HCT116 (cell line): ENCODE data around the gene ARHGAP23. TPM values are rescaled to one million over a fixed set of nuclear protein-coding genes. Genes with fewer than 3 reads are reported as not detected.

Source experiments
- ATAC-seq: fragments of 200-7000 bp; cut with Tn5 transposase; 2 replicates; pipeline ENCODE4 v1.9.1; 2020; ENCODE audit warnings: mild to moderate bottlenecking, moderate library complexity
- BruUV-seq: library from RNA; stranded (reverse); fragments of 400-500 nt; replicated peaks from 2 replicates; lab custom pipeline; 2021; lab: Mats Ljungman, UMichigan
- CTCF ChIA-PET: fragments of 300-600 bp; sonication (Branson Sonifier 250); formaldehyde crosslinking; loops from one replicate; lab custom pipeline; 2021; ENCODE audit warnings: antibody characterized with exemption; lab: Charles Lee
- POLR2A ChIA-PET: fragments of 300-600, 350-600 bp; sonication (Branson Sonifier 250); formaldehyde crosslinking; loops from one replicate; lab custom pipeline; 2021; ENCODE audit warnings: antibody characterized with exemption; lab: Charles Lee
- RAD21 ChIA-PET, 2 experiments: fragments of 300-600 bp; sonication (Branson Sonifier 250); formaldehyde crosslinking; loops; one replicate each; lab custom pipeline; 2023; ENCODE audit warnings: low total read pairs in 2 of 2; ENCODE audit not compliant: uncharacterized antibody in 2 of 2, unreplicated experiment in 2 of 2, low non-redundant PET in 1 of 2; lab: Charles Lee
- DNase-seq: peaks from one replicate; pipeline ENCODE4 v3.0.0-alpha.2; 2010; ENCODE audit warnings: low read depth, low spot score
- H2AFZ ChIP-seq: fragments of 200-600 bp; shearing (Covaris generic), sonication (generic); 2 replicates; pipeline ENCODE4 v1.6.1; 2017; ENCODE audit warnings: low read depth, mixed run types, mixed read lengths, antibody characterized with exemption, low read length; ENCODE audit not compliant: poor library complexity, severe bottlenecking
- H3K27ac ChIP-seq: 2 replicates; pipeline ENCODE4 v1.5.1; 2012; ENCODE audit warnings: low read depth, low read length
- H3K27me3 ChIP-seq: fragments of 200-600 bp; sonication (generic); 2 replicates; pipeline ENCODE4 v1.6.1; 2016; ENCODE audit warnings: mixed run types, low read length, mixed read lengths; ENCODE audit not compliant: insufficient read depth
- H3K36me3 ChIP-seq, 2 experiments: fragments of 200-500 bp in 1 of 2; fragments of 200-600 bp in 1 of 2; sonication (Bioruptor generic) in 1 of 2; sonication (generic) in 1 of 2; 2 replicates each; pipeline versions ENCODE4 v1.5.1 to v1.6.1; 2014 to 2016; ENCODE audit warnings: low read length in 2 of 2, inconsistent platforms in 1 of 2, mixed read lengths in 1 of 2, mixed run types in 1 of 2; ENCODE audit not compliant: insufficient read depth in 2 of 2, control insufficient read depth in 1 of 2
- H3K4me1 ChIP-seq, 2 experiments: fragments of 200-600 bp in 1 of 2; sonication (generic) in 1 of 2; 2 replicates each; pipeline versions ENCODE4 v1.5.1 to v1.6.1; 2012 to 2017; ENCODE audit warnings: low read length in 2 of 2, inconsistent platforms in 1 of 2, mild to moderate bottlenecking in 1 of 2, mixed read lengths in 1 of 2, mixed run types in 1 of 2, moderate library complexity in 1 of 2; ENCODE audit not compliant: insufficient read depth in 2 of 2, control insufficient read depth in 1 of 2
- H3K4me2 ChIP-seq: fragments of 200-600 bp; sonication (generic); 2 replicates; pipeline ENCODE4 v1.6.1; 2017; ENCODE audit warnings: mixed run types, low read length, mixed read lengths
- H3K4me3 ChIP-seq, 2 experiments: fragments of 200-600 bp in 1 of 2; sonication (generic) in 1 of 2; replicated peaks in 1 of 2; 2 replicates each; pipeline ENCODE4 v1.5.1; 2011 to 2016; ENCODE audit warnings: low read length in 2 of 2, control low read depth in 1 of 2, low read depth in 1 of 2, mild to moderate bottlenecking in 1 of 2, mixed read lengths in 1 of 2, mixed run types in 1 of 2
- H3K79me2 ChIP-seq: fragments of 200-600 bp; sonication (generic); 2 replicates; pipeline ENCODE4 v1.6.1; 2017; ENCODE audit warnings: mild to moderate bottlenecking, mixed run types, low read length, moderate library complexity, mixed read lengths; ENCODE audit not compliant: insufficient read depth
- H3K9ac ChIP-seq: fragments of 200-600 bp; sonication (generic); 2 replicates; pipeline ENCODE4 v1.6.1; 2016; ENCODE audit warnings: low read length, mixed read lengths
- H3K9me2 ChIP-seq: fragments of 200-600 bp; sonication (generic), shearing (Covaris generic); 2 replicates; pipeline ENCODE4 v1.6.1; 2017; ENCODE audit warnings: mixed run types, mild to moderate bottlenecking, moderate library complexity; ENCODE audit not compliant: insufficient read depth
- H3K9me3 ChIP-seq, 2 experiments: fragments of 200-500 bp in 1 of 2; fragments of 200-600 bp in 1 of 2; sonication (Bioruptor generic) in 1 of 2; sonication (generic) in 1 of 2; 2 replicates each; pipeline ENCODE4 v1.6.1; 2014 to 2017; ENCODE audit warnings: low read length in 2 of 2, mixed read lengths in 2 of 2, inconsistent platforms in 1 of 2, low read depth in 1 of 2, mild to moderate bottlenecking in 1 of 2, mixed run types in 1 of 2, moderate library complexity in 1 of 2; ENCODE audit not compliant: control insufficient read depth in 1 of 2, insufficient read depth in 1 of 2
- H4K20me1 ChIP-seq: fragments of 200-600 bp; sonication (generic), shearing (Covaris generic); 2 replicates; pipeline ENCODE4 v1.6.1; 2017; ENCODE audit warnings: mixed run types, mild to moderate bottlenecking, moderate library complexity; ENCODE audit not compliant: insufficient read depth
- ATF3 ChIP-seq: IDR thresholded peaks from 2 replicates; pipeline ENCODE4 v1.6.1; 2012
- CBX3 ChIP-seq: IDR thresholded peaks from 2 replicates; pipeline ENCODE4 v1.6.1; 2012; ENCODE audit warnings: low read depth
- CEBPB ChIP-seq: IDR thresholded peaks from 2 replicates; pipeline ENCODE4 v1.6.1; 2012; ENCODE audit warnings: low read depth
- ELF1 ChIP-seq: IDR thresholded peaks from 2 replicates; pipeline ENCODE4 v1.6.1; 2012; ENCODE audit warnings: low read depth, borderline replicate concordance
- EZH2 ChIP-seq: fragments of 200-600 bp; sonication (generic); IDR thresholded peaks from 2 replicates; pipeline ENCODE4 v1.6.1; 2017; ENCODE audit warnings: antibody characterized with exemption, mixed run types
- EZH2phosphoT487 ChIP-seq: fragments of 200-600 bp; IDR thresholded peaks from 2 replicates; pipeline ENCODE4 v1.6.1; 2018; ENCODE audit warnings: antibody characterized with exemption, borderline replicate concordance
- FOSL1 ChIP-seq: IDR thresholded peaks from 2 replicates; pipeline ENCODE4 v1.6.1; 2012; ENCODE audit warnings: low read depth
- JUND ChIP-seq: IDR thresholded peaks from 2 replicates; pipeline ENCODE4 v1.6.1; 2012
- POLR2A ChIP-seq: IDR thresholded peaks from 2 replicates; pipeline ENCODE4 v1.7.0; 2011; ENCODE audit warnings: borderline replicate concordance; ENCODE audit not compliant: insufficient read depth, insufficient read length; ENCODE audit errors: extremely low read depth
- POLR2AphosphoS5 ChIP-seq: IDR thresholded peaks from 2 replicates; pipeline ENCODE4 v1.6.1; 2011; ENCODE audit warnings: mild to moderate bottlenecking, low read depth, low read length, moderate library complexity
- RAD21 ChIP-seq: IDR thresholded peaks from 2 replicates; pipeline ENCODE4 v1.6.1; 2012; ENCODE audit warnings: low read depth, mild to moderate bottlenecking
- REST ChIP-seq: IDR thresholded peaks from 2 replicates; pipeline ENCODE4 v1.6.1; 2012; ENCODE audit warnings: low read depth
- SIN3A ChIP-seq: IDR thresholded peaks from 2 replicates; pipeline ENCODE4 v1.6.1; 2012; ENCODE audit warnings: low read depth
- SP1 ChIP-seq: IDR thresholded peaks from 2 replicates; pipeline ENCODE4 v1.6.1; 2012; ENCODE audit warnings: low read depth
- SRF ChIP-seq: IDR thresholded peaks from 2 replicates; pipeline ENCODE4 v1.6.1; 2012; ENCODE audit warnings: low read depth
- TCF7L2 ChIP-seq: IDR thresholded peaks from 2 replicates; pipeline ENCODE4 v1.7.0; 2011; ENCODE audit warnings: borderline replicate concordance, inconsistent platforms; ENCODE audit not compliant: insufficient read depth, insufficient read length; ENCODE audit errors: extremely low read depth
- YY1 ChIP-seq: IDR thresholded peaks from 2 replicates; pipeline ENCODE4 v1.6.1; 2011; ENCODE audit warnings: low read length, low read depth, moderate library complexity, mild to moderate bottlenecking; ENCODE audit not compliant: insufficient replicate concordance; ENCODE audit errors: extremely low read depth
- ZFX ChIP-seq: fragments of 450-650 bp; IDR thresholded peaks from 2 replicates; pipeline ENCODE4 v1.6.1; 2017
- ZNF274 ChIP-seq: fragments of 200-500 bp; sonication (Bioruptor generic); IDR thresholded peaks from 2 replicates; pipeline ENCODE4 v1.6.1; 2014; ENCODE audit warnings: mild to moderate bottlenecking, low read depth, low read length, inconsistent platforms
- intact Hi-C: fragments of 100-400 bp; cut with micrococcal nuclease; formaldehyde crosslinking; loops from 2 replicates; pipeline ENCODE4 v1.10.0; 2022
- total RNA-seq: library from RNA; stranded (reverse); gene quantifications from one replicate; pipeline ENCODE4 v1.2.1, GENCODE V29; 2021; ENCODE audit not compliant: unreplicated experiment
- TF ChIP-seq, protein P1 (sequence below): IDR thresholded peaks from 2 replicates; pipeline ENCODE4 v1.6.1; 2012

ARHGAP23 gene
- total RNA-seq, 1 experiment from 2014 or later = 41.0 TPM

- TF ChIP-seq ATF3 (no peak), TCF7L2 (no peak), CEBPB (no peak), YY1 (no peak), FOSL1 (no peak), EZH2 (no peak), ZNF274 (no peak), SRF (no peak), POLR2A (no peak)
Observed at GRCh38 chr17:38431346-38432145, 3.3 kb downstream of the ARHGAP23 start (continued).

DNA sequence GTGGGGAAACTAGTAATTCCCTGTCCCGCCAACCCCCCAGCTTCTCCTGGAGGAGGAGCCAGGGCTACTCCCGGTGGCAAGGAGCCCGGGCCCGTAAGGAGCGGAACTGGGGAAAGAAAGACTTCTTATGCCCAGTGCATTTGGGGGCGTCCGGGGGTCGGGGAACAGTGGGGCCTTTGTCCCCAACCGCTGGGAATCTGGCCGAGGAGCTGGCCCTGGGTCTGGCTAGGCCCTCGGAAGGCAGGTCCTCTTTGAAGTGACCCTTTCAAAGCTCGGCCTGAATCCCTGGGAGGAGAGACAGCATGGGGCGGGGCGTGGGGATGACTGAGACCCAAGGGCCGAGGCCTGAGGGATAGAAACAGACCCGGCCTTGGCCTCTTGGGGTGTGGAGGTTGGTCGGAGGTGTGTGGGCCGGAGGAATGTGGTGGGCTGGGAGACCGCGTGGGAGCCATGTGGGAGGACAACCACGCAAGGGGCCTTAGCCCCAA lies 6.0 kb downstream of the ARHGAP23 start:
- ChIA-PET RAD21 (no interaction called here), CTCF (no interaction called here), POLR2A (no interaction called here)
- Histone ChIP-seq H4K20me1 (no peaks in the 10 kb centered on the region), H3K79me2 (0 out of 2 replicates have a peak, but pooled peaks cover 4% of the 10 kb centered on the region), H3K9ac (no peak overlapping the region), H3K27me3 (no peaks in the 10 kb centered on the region), H2AFZ (no peak overlapping the region), H3K9me3 (no peaks in the 10 kb centered on the region), H3K4me2 (no peak overlapping the region), H3K9me2 (no peaks in the 10 kb centered on the region), H3K36me3 (no peaks in the 10 kb centered on the region), H3K4me3 (no peak overlapping the region), H3K27ac (no peak overlapping the region), H3K4me1 (peaks cover 8 to 12% of the 10 kb centered on the region in 2 experiments)
- DNase-seq (no peak), ATAC-seq (no peak)
- TF ChIP-seq SRF (no peak), EZH2phosphoT487 (no peak), CEBPB (no peak), YY1 (no peak), ZNF274 (no peak), REST (no peak), ZFX (no peak), CBX3 (no peak), EZH2 (no peak), TCF7L2 (no peak), RAD21 (no peak), SIN3A (no peak), JUND (no peak), SP1 (no peak), ELF1 (no peak), POLR2AphosphoS5 (no peak)
- TF ChIP-seq, protein P1, sequence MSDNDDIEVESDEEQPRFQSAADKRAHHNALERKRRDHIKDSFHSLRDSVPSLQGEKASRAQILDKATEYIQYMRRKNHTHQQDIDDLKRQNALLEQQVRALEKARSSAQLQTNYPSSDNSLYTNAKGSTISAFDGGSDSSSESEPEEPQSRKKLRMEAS = no peak
- BruUV-seq = no TSS peak
- intact Hi-C loops = no loop called here
